ENCODE data around the gene AGBL2.
A peak's percentile ranks its signal among the peaks of the same experiment; 100 is the strongest.

AGBL2 gene

DNA sequence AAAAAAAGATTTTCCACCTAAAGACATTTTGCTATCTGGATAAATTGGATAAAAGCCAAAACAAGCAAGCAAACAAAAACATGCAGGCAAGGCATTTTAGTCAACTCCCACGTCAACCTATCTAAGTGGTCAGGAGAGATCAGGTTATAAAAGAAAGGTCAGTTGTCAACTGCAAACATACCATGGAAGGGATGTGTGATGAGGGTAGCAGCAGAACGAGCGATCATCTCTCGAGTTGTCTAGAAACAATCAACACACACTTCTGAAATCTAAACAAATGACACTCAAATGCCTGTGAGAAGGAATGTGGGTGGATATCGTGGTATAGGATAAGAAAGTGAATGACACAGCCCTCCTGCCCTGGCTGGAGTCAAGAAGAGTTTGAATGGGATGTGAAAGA lies 83.7 kb downstream of the AGBL2 start:
- Histone ChIP-seq H3K4me3 (ENCODE audit: low read depth, low read length) (no peak overlapping the region), H3K36me3 (replicated peaks) (peaks cover 58% of the 10 kb centered on the region), H3K27me3 (replicated peaks) (no peaks in the 10 kb centered on the region), H3K27ac (no peak overlapping the region)
- peak; percentile 55 for DNase-seq
- in situ Hi-C loops (cut with HindIII; ENCODE audit: low pct_ligation_motif_present, low sequenced_read_pairs), result no loop called here
- TF ChIP-seq CTCF (IDR thresholded peaks at IDR 0.05; ENCODE audit: low read depth, low read length, missing control alignments), result no peak

GRCh38 chr11:47628026-47628425 lies 87.1 kb downstream of the AGBL2 start:
- DNase-seq, result no peak
- H3K4me3 ChIP-seq (ENCODE audit: low read depth, low read length), result no peak overlapping the region
- H3K36me3 ChIP-seq (replicated peaks), result peaks cover 65% of the 10 kb centered on the region
- no peak for TF ChIP-seq CTCF (IDR thresholded peaks at IDR 0.05; ENCODE audit: low read depth, low read length, missing control alignments)
- no peaks in the 10 kb centered on the region for H3K27me3 ChIP-seq (replicated peaks)
- H3K27ac ChIP-seq, result no peak overlapping the region
- in situ Hi-C loops (cut with HindIII; ENCODE audit: low pct_ligation_motif_present, low sequenced_read_pairs), result no loop called here

DNA sequence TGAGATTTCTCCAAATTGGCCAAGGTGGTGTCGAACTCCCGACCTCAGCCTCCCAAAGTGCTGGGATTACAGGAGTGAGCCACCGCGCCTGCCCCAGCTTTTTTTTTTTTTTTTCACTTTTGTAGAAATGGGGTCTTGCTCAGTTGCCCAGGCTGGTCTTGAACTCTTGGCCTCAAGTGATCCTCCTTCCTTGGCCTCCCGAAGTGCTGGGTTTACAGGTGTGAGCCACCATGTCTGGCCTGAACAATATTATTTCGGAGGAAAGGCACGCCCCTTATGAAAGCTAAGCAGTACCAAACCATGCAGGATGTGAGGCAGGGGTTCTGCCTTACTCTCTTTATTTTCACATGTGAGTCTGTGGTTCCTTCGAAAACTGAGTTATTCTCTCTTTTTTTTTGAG lies 88.9 kb downstream of the AGBL2 start:
- DNase-seq, result no peak
- TF ChIP-seq CTCF (IDR thresholded peaks at IDR 0.05; ENCODE audit: low read depth, low read length, missing control alignments), result no peak
- H3K36me3 ChIP-seq (replicated peaks), result peaks cover 75% of the 10 kb centered on the region
- in situ Hi-C loops (cut with HindIII; ENCODE audit: low pct_ligation_motif_present, low sequenced_read_pairs), result no loop called here
- no peaks in the 10 kb centered on the region for H3K27me3 ChIP-seq (replicated peaks)
- no peak overlapping the region for H3K27ac ChIP-seq
- no peak overlapping the region for H3K4me3 ChIP-seq (ENCODE audit: low read depth, low read length)

DNA sequence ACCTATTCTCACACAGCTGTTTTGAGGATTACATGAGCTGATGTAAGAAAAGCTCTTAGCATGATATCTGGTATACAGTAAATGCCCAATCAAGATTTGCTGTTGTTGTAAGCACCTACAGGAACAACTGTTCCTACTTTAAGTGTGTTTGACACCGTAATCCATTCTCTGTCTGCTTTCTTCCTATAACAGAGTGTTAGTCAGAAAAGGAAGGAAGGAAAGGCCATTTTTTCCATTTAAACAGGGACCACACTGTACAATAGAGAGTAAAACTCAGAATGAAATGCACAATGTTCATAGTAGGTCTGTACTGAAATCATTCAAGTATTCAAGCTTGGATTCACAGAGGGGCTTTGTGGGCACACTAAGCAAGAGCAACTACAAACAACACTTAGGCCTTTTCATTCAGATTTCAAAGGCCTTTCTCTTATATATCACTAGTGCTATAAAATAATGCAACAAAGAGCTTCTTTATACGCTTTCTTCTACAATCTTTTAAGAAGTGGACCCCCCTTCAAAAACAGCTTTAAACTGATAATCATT lies 94.3 kb downstream of the AGBL2 start:
- H3K27ac ChIP-seq, result no peak overlapping the region
- in situ Hi-C loops (cut with HindIII; ENCODE audit: low pct_ligation_motif_present, low sequenced_read_pairs), result no loop called here
- no peak for DNase-seq
- no peaks in the 10 kb centered on the region for H3K27me3 ChIP-seq (replicated peaks)
- no peak for TF ChIP-seq CTCF (IDR thresholded peaks at IDR 0.05; ENCODE audit: low read depth, low read length, missing control alignments)
- H3K4me3 ChIP-seq (ENCODE audit: low read depth, low read length), result no peak overlapping the region
- H3K36me3 ChIP-seq (replicated peaks), result peaks cover 56% of the 10 kb centered on the region

GRCh38 chr11:47617417-47617809 lies 97.8 kb downstream of the AGBL2 start:
- Histone ChIP-seq H3K27me3 (replicated peaks) (no peaks in the 10 kb centered on the region), H3K36me3 (replicated peaks) (peaks cover 33% of the 10 kb centered on the region), H3K4me3 (ENCODE audit: low read depth, low read length) (no peak overlapping the region), H3K27ac (peak overlapping the region; percentile 27)
- no peak for TF ChIP-seq CTCF (IDR thresholded peaks at IDR 0.05; ENCODE audit: low read depth, low read length, missing control alignments)
- in situ Hi-C loops (cut with HindIII; ENCODE audit: low pct_ligation_motif_present, low sequenced_read_pairs), result no loop called here
- DNase-seq, result peak; percentile 39

- Histone ChIP-seq H3K36me3 (replicated peaks) (peaks cover 27% of the 10 kb centered on the region), H3K4me3 (ENCODE audit: low read depth, low read length) (no peak overlapping the region), H3K27ac (peak overlapping the region; percentile 27), H3K27me3 (replicated peaks) (no peaks in the 10 kb centered on the region)
- in situ Hi-C loops (cut with HindIII; ENCODE audit: low pct_ligation_motif_present, low sequenced_read_pairs), result no loop called here
- peak; percentile 97 for TF ChIP-seq CTCF (IDR thresholded peaks at IDR 0.05; ENCODE audit: low read depth, low read length, missing control alignments)
- DNase-seq, result peak; percentile 75
These were observed 98.3 kb downstream of the AGBL2 start for GRCh38 chr11:47616726-47617416.

Data from brain microvascular endothelial cell (primary cell).